GM19438 (cell line): Measurements from ENCODE around the gene NOTCH1.

Experiments used
- ATAC-seq: cut with Tn5 transposase; IDR thresholded peaks from one replicate; pipeline ENCODE4 v1.9.1; 2021; ENCODE audit warnings: low read depth; ENCODE audit not compliant: unreplicated experiment

Gene NOTCH1

DNA sequence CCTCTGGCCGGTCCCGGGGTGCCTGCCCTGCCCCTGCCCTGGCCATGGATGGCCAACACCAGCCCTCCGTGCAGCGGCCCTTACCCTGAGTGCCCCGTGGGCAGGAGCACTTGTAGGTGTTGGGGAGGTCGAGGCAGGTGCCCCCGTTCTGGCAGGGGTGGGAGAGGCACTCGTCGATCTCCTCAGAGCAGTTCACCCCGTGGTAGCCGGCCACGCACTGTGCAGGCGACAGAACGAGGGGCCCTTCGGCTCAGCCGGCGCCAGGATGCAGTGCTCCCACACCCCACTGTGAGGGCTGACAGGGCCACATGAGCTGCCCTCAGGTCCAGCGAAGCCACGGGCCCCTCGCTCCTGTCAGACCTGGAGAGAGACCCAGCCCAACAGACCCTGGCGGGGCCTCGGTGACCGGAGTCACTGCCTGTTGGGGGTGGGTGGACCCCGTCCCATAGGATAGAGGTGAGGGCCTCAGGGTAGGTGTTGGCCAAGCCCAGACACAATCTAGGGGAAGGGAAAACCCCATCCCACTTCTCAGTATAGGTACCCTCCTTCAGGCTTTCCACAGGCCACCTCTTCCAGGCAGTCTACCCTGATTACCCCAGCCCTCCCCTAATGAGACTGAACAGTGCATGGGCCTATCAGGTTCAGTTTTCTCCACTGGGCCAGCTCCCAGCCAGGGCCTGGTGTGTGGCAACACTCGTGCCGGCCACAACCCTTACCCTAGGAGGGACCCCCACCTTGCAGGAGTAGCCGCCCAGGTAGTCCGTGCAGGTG, 38.4 kb downstream of the NOTCH1 start:
- ATAC-seq = no peak

DNA sequence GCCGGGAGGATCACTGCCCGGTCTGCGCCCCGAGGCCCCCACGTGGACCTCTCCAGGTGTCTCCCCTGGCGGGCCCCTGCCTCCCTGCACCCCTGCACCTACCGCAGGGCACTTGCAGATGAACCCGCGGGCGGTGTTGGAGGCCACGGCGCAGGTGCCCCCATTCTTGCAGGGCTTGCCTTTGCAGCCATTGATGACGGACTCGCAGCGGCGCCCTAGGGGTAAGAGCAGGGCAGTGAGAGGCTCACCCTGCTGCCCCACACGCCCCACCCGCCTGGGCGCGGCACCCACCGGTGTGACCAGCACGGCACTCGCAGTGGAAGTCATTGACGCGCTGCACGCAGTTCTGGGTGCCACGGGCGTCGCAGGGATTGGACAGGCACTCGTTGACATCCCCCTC, 39.4 kb downstream of the NOTCH1 start:
- ATAC-seq = no peak

- ATAC-seq = no peak
These were observed 40.1 kb downstream of the NOTCH1 start for GRCh38 chr9:136505406-136506403.

DNA sequence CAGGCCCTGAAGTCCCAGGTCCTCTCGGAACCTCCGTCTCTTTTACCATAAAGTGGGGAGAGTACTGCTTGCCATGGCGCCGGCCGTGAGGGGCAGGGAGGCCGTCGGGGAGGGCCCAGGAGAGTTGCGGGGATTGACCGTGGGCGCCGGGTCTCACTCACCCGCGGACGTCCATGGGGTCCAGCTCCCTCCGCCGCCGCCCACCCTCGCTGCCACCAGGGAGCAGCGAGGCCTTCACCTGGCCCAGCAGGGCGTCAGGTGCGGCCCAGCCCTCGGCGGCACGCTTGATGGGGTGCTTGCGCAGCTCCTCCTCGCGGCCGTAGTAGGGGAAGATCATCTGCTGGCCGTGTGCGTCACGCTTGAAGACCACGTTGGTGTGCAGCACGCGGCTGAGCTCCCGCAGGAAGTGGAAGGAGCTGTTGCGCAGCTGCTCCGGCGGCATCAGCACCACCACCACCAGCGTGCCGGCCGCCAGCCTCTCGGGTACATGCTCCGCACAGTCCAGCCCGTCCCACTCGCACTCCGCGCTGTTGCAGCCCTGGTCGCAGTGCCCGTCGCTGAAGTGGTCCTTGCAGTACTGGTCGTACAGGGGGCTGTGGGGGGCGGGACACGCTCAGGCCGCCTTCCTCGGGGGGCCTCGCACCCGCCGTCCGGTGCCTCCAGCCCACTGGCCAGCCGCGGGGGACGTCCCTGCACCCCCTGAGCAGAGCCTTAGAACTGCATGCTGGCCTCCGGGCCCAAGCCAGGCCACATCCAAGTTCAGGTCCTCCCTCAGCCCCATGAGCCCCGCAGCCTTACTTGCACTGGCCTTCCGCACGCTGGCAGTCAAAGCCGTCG, 41.1 kb downstream of the NOTCH1 start:
- no peak for ATAC-seq

DNA sequence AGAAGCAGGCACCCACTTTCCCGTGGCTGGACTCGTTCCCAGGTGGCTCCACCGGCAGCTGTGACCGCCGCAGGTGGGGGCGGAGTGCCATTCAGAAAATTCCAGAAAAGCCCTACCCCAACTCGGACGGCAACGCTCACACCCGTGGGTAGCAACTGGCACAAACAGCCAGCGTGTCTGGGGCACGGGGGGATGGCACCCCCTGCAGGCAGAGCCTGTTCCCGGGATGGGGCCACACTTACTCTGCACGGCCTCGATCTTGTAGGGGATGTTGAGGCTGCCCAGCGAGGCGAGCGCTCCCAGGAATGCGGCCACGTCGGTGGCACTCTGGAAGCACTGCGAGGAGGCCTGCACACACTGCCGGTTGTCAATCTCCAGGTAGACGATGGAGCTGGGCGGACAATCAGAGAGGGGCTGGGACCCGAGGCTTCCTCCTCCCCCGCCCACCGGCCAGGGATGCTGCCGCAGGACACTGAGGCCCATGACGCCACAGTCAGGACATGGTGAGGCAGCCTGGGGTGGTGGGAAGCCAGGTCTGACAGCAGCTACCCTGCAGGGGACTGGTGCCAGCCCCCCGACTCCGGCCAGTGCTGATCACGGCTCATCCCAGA, 42.8 kb downstream of the NOTCH1 start:
- ATAC-seq = no peak

- ATAC-seq = no peak
These were observed 43.7 kb downstream of the NOTCH1 start for GRCh38 chr9:136502196-136502595.

DNA sequence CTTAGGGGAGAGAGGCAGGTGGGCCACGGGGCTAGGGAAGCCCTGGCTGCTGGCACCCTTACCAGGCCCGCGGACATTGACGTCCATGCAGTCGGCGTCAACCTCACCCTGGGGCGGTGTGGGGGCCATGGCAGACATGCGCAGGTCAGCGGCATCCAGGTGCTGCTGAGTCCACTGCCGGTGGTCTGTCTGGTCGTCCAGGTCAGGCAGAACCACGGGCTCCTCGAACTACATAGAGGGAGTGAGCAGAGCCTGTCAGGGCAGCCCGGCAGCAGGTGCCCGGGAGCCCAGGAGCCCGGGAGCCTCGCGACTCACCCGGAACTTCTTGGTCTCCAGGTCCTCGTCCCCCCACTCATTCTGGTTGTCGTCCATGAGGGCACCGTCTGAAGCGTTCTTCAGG, 44.2 kb downstream of the NOTCH1 start:
- ATAC-seq = no peak

GRCh38 chr9:136499935-136500910, 45.6 kb downstream of the NOTCH1 start:
- ATAC-seq = no peak

GRCh38 chr9:136499071-136499934, 46.5 kb downstream of the NOTCH1 start:
- no peak for ATAC-seq

- ATAC-seq = no peak
These were observed 47.7 kb downstream of the NOTCH1 start for GRCh38 chr9:136497916-136498695.

- no peak for ATAC-seq
These were observed 48.8 kb downstream of the NOTCH1 start for GRCh38 chr9:136496801-136497620.

DNA sequence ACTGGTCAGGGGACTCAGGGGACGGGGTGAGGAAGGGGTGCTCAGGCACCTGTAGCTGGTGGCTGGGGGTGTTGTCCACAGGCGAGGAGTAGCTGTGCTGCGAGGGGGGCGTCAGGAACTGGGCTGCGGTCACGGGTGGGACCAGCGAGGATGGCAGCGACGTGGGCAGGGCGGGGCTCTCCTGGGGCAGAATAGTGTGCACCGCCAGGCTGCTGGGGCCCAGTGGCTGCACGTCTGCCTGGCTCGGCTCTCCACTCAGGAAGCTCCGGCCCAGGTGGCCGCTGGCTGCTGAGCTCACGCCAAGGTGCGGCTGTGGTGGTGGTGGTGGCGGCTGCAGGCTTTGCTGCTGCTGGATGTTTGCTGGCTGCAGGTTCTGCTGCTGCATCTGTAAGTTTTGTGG, 49.7 kb downstream of the NOTCH1 start:
- no peak for ATAC-seq

GRCh38 chr9:136495238-136495800, 50.5 kb downstream of the NOTCH1 start:
- ATAC-seq = no peak

DNA sequence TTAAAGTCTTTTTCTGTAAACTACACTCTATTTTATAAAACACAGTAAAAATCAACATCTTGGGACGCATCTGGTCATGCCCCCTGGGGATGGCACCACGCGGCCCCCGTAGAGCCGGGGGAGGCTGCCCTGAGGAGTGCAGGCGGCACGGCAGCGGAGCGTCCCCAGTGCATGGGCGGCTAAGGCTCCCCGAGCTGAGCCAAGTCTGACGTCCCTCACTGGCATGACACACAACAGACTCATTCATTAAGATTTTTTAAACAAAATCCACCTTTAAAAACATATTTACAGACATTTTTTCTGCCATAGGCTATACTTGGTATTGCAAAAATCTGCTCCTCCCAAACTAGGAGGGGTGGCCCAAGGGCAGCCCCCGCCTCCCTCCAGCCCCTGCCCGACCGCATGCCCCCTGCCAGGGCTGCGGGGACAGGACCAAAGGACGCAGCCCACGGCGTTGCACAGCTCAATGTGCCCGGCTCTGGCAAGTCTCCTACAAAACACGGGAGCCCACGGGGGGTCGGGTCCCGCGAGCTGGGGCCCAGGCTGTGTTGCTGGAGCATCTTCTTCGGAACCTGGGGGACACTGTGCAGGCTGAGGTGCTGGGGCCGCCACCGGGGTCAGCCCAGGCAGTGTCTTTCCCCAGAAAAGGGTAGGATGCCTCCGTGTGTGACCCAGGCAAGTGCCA, 51.2 kb downstream of the NOTCH1 start:
- ATAC-seq = no peak

DNA sequence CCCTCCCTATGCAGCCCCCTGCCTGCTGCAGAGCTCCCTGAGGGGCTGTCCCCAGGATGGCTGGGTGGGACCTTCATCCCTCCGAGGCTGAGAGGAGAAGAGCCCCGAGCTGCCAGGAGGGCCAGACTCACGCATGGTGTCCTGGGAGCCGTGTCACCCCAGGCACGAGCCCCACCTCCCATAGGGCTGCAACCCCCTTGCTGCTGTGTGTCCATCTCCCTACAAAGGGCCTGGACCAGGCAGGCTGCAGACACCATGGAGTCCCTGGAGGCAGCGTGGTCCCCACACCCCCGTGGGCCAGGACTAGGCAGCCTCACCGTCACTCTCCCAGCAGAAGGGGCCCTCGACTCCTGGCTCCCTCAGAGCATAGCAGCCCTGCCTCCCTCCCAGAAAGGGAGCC, 51.8 kb downstream of the NOTCH1 start:
- no peak for ATAC-seq

- no peak for ATAC-seq
These were observed 52.3 kb downstream of the NOTCH1 start for GRCh38 chr9:136493567-136493971.
